Adrenal gland (tissue), 12 donors: ENCODE data around the gene ANKS1B. TPM values are rescaled to one million over a fixed set of nuclear protein-coding genes. Genes with fewer than 3 reads are reported as not detected.

Source experiments
- DNase-seq, 7 donors: peaks; one replicate each; pipeline ENCODE4 v3.0.0-alpha.2; 2019 to 2020
- H3K27ac ChIP-seq, 5 donors: fragments of 200-600 bp; sonication (generic) in 4 of 5; 1 replicate in 3 of 5; 2 replicates in 2 of 5; pipeline versions ENCODE4 v1.5.1 to v1.8.0; 2016 to 2020; ENCODE audit warnings: mild to moderate bottlenecking in 1 of 5
- H3K27me3 ChIP-seq: fragments of 200-600 bp; 2 replicates; pipeline ENCODE4 v1.8.0; 2021
- H3K36me3 ChIP-seq, 2 donors: fragments of 200-600 bp; replicated peaks in 1 of 2; 1 replicate in 1 of 2; 2 replicates in 1 of 2; pipeline versions ENCODE4 v1.5.1 to v1.8.0; 2018 to 2022
- H3K4me1 ChIP-seq, 2 donors: fragments of 200-600 bp; replicated peaks in 1 of 2; 1 replicate in 1 of 2; 2 replicates in 1 of 2; pipeline versions ENCODE4 v1.5.1 to v1.8.0; 2018 to 2021
- H3K4me3 ChIP-seq, 4 donors: fragments of 200-600 bp; sonication (generic) in 3 of 4; one replicate each; pipeline ENCODE4 v1.5.1; 2016 to 2018
- H3K9me3 ChIP-seq, 3 donors: fragments of 200-600 bp; sonication (generic) in 1 of 3; replicated peaks in 1 of 3; 1 replicate in 2 of 3; 2 replicates in 1 of 3; pipeline versions ENCODE4 v1.5.1 to v1.8.0; 2016 to 2021
- CTCF ChIP-seq, 6 experiments: fragments of 450-650 bp in 4 of 6; fragments of 200-600 bp in 2 of 6; sonication (generic) in 1 of 6; IDR thresholded peaks; 1 replicate in 5 of 6; 2 replicates in 1 of 6; pipeline versions ENCODE4 v1.5.1 to v1.8.0; 2016 to 2021; ENCODE audit warnings: antibody characterized with exemption in 6 of 6, mild to moderate bottlenecking in 2 of 6, moderate library complexity in 1 of 6
- POLR2A ChIP-seq, 2 donors: fragments of 450-650 bp; IDR thresholded peaks; one replicate each; pipeline ENCODE4 v1.6.1; 2017; ENCODE audit warnings: antibody characterized with exemption in 2 of 2, mild to moderate bottlenecking in 2 of 2, moderate library complexity in 1 of 2
- WGBS, 4 donors: extraction: QIAGEN DNeasy Blood & Tissue Kit in 2 of 4; methylation state at CpG; one replicate each; pipeline versions ENCODE4 v1.1.5 to v1.1.7; 2013 to 2017; 5-methylcytosine and 5-hydroxymethylcytosine counted together
- intact Hi-C, 2 donors: fragments of 100-400 bp; cut with DNase I; formaldehyde crosslinking; loops; one replicate each; pipeline versions ENCODE4 v1.14.1 to v1.15.0; 2022 to 2023
- polyA plus RNA-seq, 3 donors: library from polyadenylated mRNA; stranded (reverse); fragments of 200-250 nt in 2 of 3; fragments of 350-450 nt in 1 of 3; fragmentation: Illumina TruSeq in 1 of 3; extraction: RNeasy Lipid Tissue Mini Kit (QIAGEN cat#74804) in 1 of 3; gene quantifications; one replicate each; pipeline ENCODE4 v1.2.3, GENCODE V29; 2013 to 2014
- total RNA-seq, 9 donors: library from RNA; depleted of rRNA in 4 of 9; stranded (reverse); fragments of >200 nt in 4 of 9; fragments of 120-200 nt in 1 of 9; fragmentation: NEBNext Ultra II Directional in 1 of 9; extraction: Animal tissue kit (Norgen Biotek cat#: 25700) in 1 of 9; gene quantifications; one replicate each; pipeline versions ENCODE4 v1.1.0 to v1.2.4, GENCODE V29; 2013 to 2023
- donor health status: healthy with polysubstance abuse.
- donor health status: Bipolar disorder and iron deficiency.
- donor health status: DM: yes; HTN: yes; CAD: no.
- donor health status: DM: no; HTN: no; CAD: no.
- donor health status: DM: no; HTN: no; CAD: no.
- donor health status: DM: yes; HTN: yes; CAD: no.

ANKS1B gene
- total and polyA plus RNA-seq, 12 donors, result 1.3 to 28.1 (median 8.0) TPM

- Histone ChIP-seq H3K27ac (no peak overlapping the region), H3K4me1 (no peaks in the 10 kb centered on the region), H3K9me3 (no peaks in the 10 kb centered on the region), H3K36me3 (no peaks in the 10 kb centered on the region), H3K27me3 (no peaks in the 10 kb centered on the region), H3K4me3 (no peak overlapping the region)
- no peak for DNase-seq
- 59 to 72% (median 62%) methylated on average over 2 to 3 of the region's 3 CpGs for WGBS, 4 donors
- intact Hi-C loops, result no loop called here
- TF ChIP-seq POLR2A (IDR thresholded peaks at IDR 0.05), result no peak
- TF ChIP-seq CTCF (IDR thresholded peaks at IDR 0.05), result no peak
These were observed 1044.8 kb downstream of the ANKS1B start for GRCh38 chr12:98939926-98940325.

- Histone ChIP-seq H3K27ac (no peak overlapping the region), H3K4me3 (no peak overlapping the region), H3K4me1 (no peaks in the 10 kb centered on the region), H3K36me3 (no peaks in the 10 kb centered on the region), H3K9me3 (no peaks in the 10 kb centered on the region), H3K27me3 (no peaks in the 10 kb centered on the region)
- peak in 3 of 7 donors; percentile 6 to 26 (median 16) for DNase-seq
- WGBS, 4 donors, result 44 to 48% (median 45%) methylated on average over 2 of the region's 2 CpGs
- TF ChIP-seq CTCF (IDR thresholded peaks at IDR 0.05), result peak; percentile 16 to 41 (median 29)
- no peak for TF ChIP-seq POLR2A (IDR thresholded peaks at IDR 0.05)
- intact Hi-C loops, result no loop called here
These were observed 1045.4 kb downstream of the ANKS1B start for GRCh38 chr12:98939350-98939749.

GRCh38 chr12:98935847-98936246, 1048.9 kb downstream of the ANKS1B start:
- H3K36me3 ChIP-seq, result no peaks in the 10 kb centered on the region
- no peak overlapping the region for H3K4me3 ChIP-seq
- intact Hi-C loops, result no loop called here
- H3K27me3 ChIP-seq, result no peaks in the 10 kb centered on the region
- H3K9me3 ChIP-seq, result no peaks in the 10 kb centered on the region
- WGBS, 4 donors, result 74 to 84% (median 79%) methylated on average over 2 of the region's 2 CpGs
- no peaks in the 10 kb centered on the region for H3K4me1 ChIP-seq
- no peak for TF ChIP-seq CTCF (IDR thresholded peaks at IDR 0.05)
- no peak for TF ChIP-seq POLR2A (IDR thresholded peaks at IDR 0.05)
- no peak overlapping the region for H3K27ac ChIP-seq
- DNase-seq, result no peak

DNA sequence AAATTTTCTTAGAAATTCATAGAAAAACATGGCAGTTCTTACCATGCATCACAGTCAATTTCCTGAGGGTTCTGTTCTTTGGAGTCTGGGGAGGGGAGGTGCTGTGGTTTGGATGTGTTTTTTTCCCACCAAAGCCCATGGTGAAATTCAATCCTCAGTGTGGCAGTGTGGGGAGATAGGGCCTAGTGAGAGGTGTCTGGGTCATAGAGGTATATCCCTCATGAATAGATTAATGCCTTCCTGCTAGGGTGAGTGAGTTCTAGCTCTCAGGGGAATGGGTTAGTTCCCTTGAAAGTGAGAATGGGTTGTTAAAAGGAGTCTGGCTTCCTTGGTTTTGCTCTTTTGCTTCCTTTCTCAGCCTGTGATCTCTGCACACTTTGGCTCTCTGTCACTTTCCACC, 1061.9 kb downstream of the ANKS1B start:
- TF ChIP-seq POLR2A (IDR thresholded peaks at IDR 0.05) (no peak), CTCF (IDR thresholded peaks at IDR 0.05) (no peak)
- intact Hi-C loops, result no loop called here
- DNase-seq, result no peak

More for the DNA sequence above, 1061.9 kb downstream of the ANKS1B start:
- H3K9me3 ChIP-seq, result no peaks in the 10 kb centered on the region
- no peaks in the 10 kb centered on the region for H3K4me1 ChIP-seq
- H3K36me3 ChIP-seq, result no peaks in the 10 kb centered on the region
- H3K27me3 ChIP-seq, result no peaks in the 10 kb centered on the region
- H3K4me3 ChIP-seq, result no peak overlapping the region
- no peak overlapping the region for H3K27ac ChIP-seq
